GM23338 (cell line): Measurements from ENCODE around the gene IQSEC3. TPM values are rescaled to one million over a fixed set of nuclear protein-coding genes. Genes with fewer than 3 reads are reported as not detected.

Experiments used
- ATAC-seq: fragments of 200-7000 bp; cut with Tn5 transposase; 3 replicates; pipeline ENCODE4 v1.9.1; 2020
- DNase-seq: peaks from one replicate; pipeline ENCODE4 v3.0.0-alpha.2; 2015; ENCODE audit warnings: low spot score
- H2AFZ ChIP-seq: fragments of 200-600 bp; sonication (generic); 2 replicates; pipeline ENCODE4 v1.8.0; 2016; ENCODE audit warnings: antibody characterized with exemption, mild to moderate bottlenecking, moderate library complexity
- H3F3A ChIP-seq: fragments of 200-600 bp; sonication (generic); replicated peaks from 2 replicates; pipeline ENCODE4 v1.8.0; 2017; ENCODE audit warnings: antibody characterized with exemption, mixed run types, low read depth
- H3K27ac ChIP-seq: fragments of 200-600 bp; sonication (generic); 2 replicates; pipeline ENCODE4 v1.6.1; 2016; ENCODE audit warnings: low read depth
- H3K27me3 ChIP-seq: fragments of 200-600 bp; sonication (generic); 2 replicates; pipeline ENCODE4 v1.8.0; 2016; ENCODE audit warnings: mild to moderate bottlenecking, mixed run types, moderate library complexity; ENCODE audit not compliant: insufficient read depth
- H3K36me3 ChIP-seq: fragments of 200-600 bp; sonication (generic); 2 replicates; pipeline ENCODE4 v1.8.0; 2016; ENCODE audit warnings: mild to moderate bottlenecking; ENCODE audit not compliant: insufficient read depth
- H3K4me1 ChIP-seq: fragments of 200-600 bp; sonication (generic); 2 replicates; pipeline ENCODE4 v1.8.0; 2016; ENCODE audit warnings: mild to moderate bottlenecking, moderate library complexity; ENCODE audit not compliant: insufficient read depth
- H3K4me2 ChIP-seq: fragments of 200-600 bp; sonication (generic); 2 replicates; pipeline ENCODE4 v1.7.1; 2017; ENCODE audit warnings: mixed run types
- H3K4me3 ChIP-seq: fragments of 200-600 bp; sonication (generic); 2 replicates; pipeline ENCODE4 v1.6.1; 2016; ENCODE audit warnings: mixed run types
- H3K79me2 ChIP-seq: fragments of 200-600 bp; sonication (generic); replicated peaks from 2 replicates; pipeline ENCODE4 v1.8.0; 2017; ENCODE audit warnings: mild to moderate bottlenecking; ENCODE audit not compliant: insufficient read depth
- H3K9me2 ChIP-seq: fragments of 200-600 bp; sonication (generic); 2 replicates; pipeline ENCODE4 v1.8.0; 2017; ENCODE audit not compliant: insufficient read depth
- H4K20me1 ChIP-seq: fragments of 200-600 bp; sonication (generic); replicated peaks from 2 replicates; pipeline ENCODE4 v1.8.0; 2017; ENCODE audit warnings: mild to moderate bottlenecking; ENCODE audit not compliant: insufficient read depth
- H3K27ac Mint-ChIP-seq: 2 replicates; pipeline ENCODE4 v1.8.0; 2020; ENCODE audit warnings: inconsistent platforms, mild to moderate bottlenecking, moderate library complexity, mixed read lengths
- H3K27me3 Mint-ChIP-seq: 3 replicates; pipeline ENCODE4 v1.8.0; 2022; ENCODE audit warnings: low read depth, mild to moderate bottlenecking, moderate library complexity, mixed read lengths, inconsistent platforms; ENCODE audit not compliant: insufficient read depth, poor library complexity
- H3K36me3 Mint-ChIP-seq: 3 replicates; pipeline ENCODE4 v1.8.0; 2021; ENCODE audit warnings: low read depth, mild to moderate bottlenecking, inconsistent platforms, moderate library complexity, mixed read lengths
- H3K4me1 Mint-ChIP-seq: 3 replicates; pipeline ENCODE4 v1.8.0; 2020; ENCODE audit warnings: mild to moderate bottlenecking, inconsistent platforms, mixed read lengths
- H3K4me3 Mint-ChIP-seq: 3 replicates; pipeline ENCODE4 v1.8.0; 2021; ENCODE audit warnings: moderate library complexity, mild to moderate bottlenecking, inconsistent platforms, mixed read lengths
- H3K9me3 Mint-ChIP-seq: 3 replicates; pipeline ENCODE4 v1.8.0; 2020; ENCODE audit warnings: moderate library complexity, mild to moderate bottlenecking, inconsistent platforms, mixed read lengths
- CREB1 ChIP-seq: fragments of 250-450 bp; sonication (Bioruptor Pico); IDR thresholded peaks from 2 replicates; pipeline ENCODE4 v1.5.0; 2020; ENCODE audit warnings: low read depth, mild to moderate bottlenecking, moderate library complexity
- CTCF ChIP-seq, 2 experiments: fragments of 200-600 bp in 1 of 2; sonication (generic) in 1 of 2; conservative IDR thresholded peaks; 2 replicates each; pipeline versions ENCODE4 v1.5.1 to v1.6.1; 2016 to 2017; ENCODE audit warnings: antibody characterized with exemption in 2 of 2, low read depth in 2 of 2, mild to moderate bottlenecking in 2 of 2, moderate library complexity in 1 of 2
- ETS1 ChIP-seq: IDR thresholded peaks from 2 replicates; pipeline ENCODE4 v1.6.1; 2016; ENCODE audit warnings: antibody characterized with exemption
- EZH2 ChIP-seq: fragments of 200-600 bp; sonication (generic); IDR thresholded peaks from one replicate; pipeline ENCODE4 v1.8.0; 2017; ENCODE audit warnings: antibody characterized with exemption, mild to moderate bottlenecking, low read depth; ENCODE audit not compliant: unreplicated experiment
- EZH2phosphoT487 ChIP-seq: fragments of 200-600 bp; sonication (generic); IDR thresholded peaks from one replicate; pipeline ENCODE4 v1.8.1; 2018; ENCODE audit warnings: antibody characterized with exemption; ENCODE audit not compliant: unreplicated experiment
- JUNB ChIP-seq: IDR thresholded peaks from one replicate; pipeline ENCODE4 v1.6.1; 2016; ENCODE audit warnings: antibody characterized with exemption; ENCODE audit not compliant: unreplicated experiment
- NANOG ChIP-seq: IDR thresholded peaks from 2 replicates; pipeline ENCODE4 v1.6.1; 2016; ENCODE audit warnings: antibody characterized with exemption, borderline replicate concordance
- POLR2AphosphoS5 ChIP-seq: IDR thresholded peaks from 2 replicates; pipeline ENCODE4 v1.6.1; 2016; ENCODE audit warnings: antibody characterized with exemption, low read depth
- REST ChIP-seq: IDR thresholded peaks from one replicate; pipeline ENCODE4 v1.6.1; 2018; ENCODE audit warnings: antibody characterized with exemption; ENCODE audit not compliant: unreplicated experiment
- STAT1 ChIP-seq: IDR thresholded peaks from one replicate; pipeline ENCODE4 v1.6.1; 2016; ENCODE audit warnings: antibody characterized with exemption; ENCODE audit not compliant: unreplicated experiment
- ZNF114 ChIP-seq: fragments of 250-450 bp; sonication (Bioruptor Pico); IDR thresholded peaks from 2 replicates; pipeline ENCODE4 v1.5.0; 2020; ENCODE audit warnings: mild to moderate bottlenecking, moderate library complexity
- ZNF331 ChIP-seq: fragments of 250-450 bp; sonication (Bioruptor Pico); IDR thresholded peaks from 2 replicates; pipeline ENCODE4 v1.5.0; 2020; ENCODE audit warnings: low read depth, mild to moderate bottlenecking, moderate library complexity
- ZNF462 ChIP-seq: fragments of 250-450 bp; sonication (Bioruptor Pico); IDR thresholded peaks from 2 replicates; pipeline ENCODE4 v1.5.0; 2020; ENCODE audit warnings: mild to moderate bottlenecking, moderate library complexity
- polyA plus RNA-seq: library from polyadenylated mRNA; unstranded; fragments of >200 nt; fragmentation: Nextera tagmentation; extraction: Ambion mirVana; gene quantifications from 2 replicates; pipeline ENCODE4 v1.2.1, GENCODE V29; 2016
- total RNA-seq: library from RNA; depleted of rRNA; stranded (reverse); fragments of >200 nt; shearing (Covaris generic); gene quantifications from 2 replicates; pipeline ENCODE4 v1.2.3, GENCODE V29; 2014

The IQSEC3 gene
- total and polyA plus RNA-seq, 2 experiments from 2014 or later = 2.1 to 3.6 TPM

- Histone ChIP-seq H3F3A (no peaks in the 10 kb centered on the region), H3K79me2 (no peaks in the 10 kb centered on the region), H3K4me2 (no peak overlapping the region), H3K27me3 (no peaks in the 10 kb centered on the region), H3K27ac (no peak overlapping the region), H2AFZ (no peak overlapping the region), H4K20me1 (no peaks in the 10 kb centered on the region), H3K4me1 (no peaks in the 10 kb centered on the region; the same call in 1 of the 2 replicates), H3K4me3 (no peak overlapping the region), H3K36me3 (no peaks in the 10 kb centered on the region; the same call in 1 of the 2 replicates), H3K9me2 (no peaks in the 10 kb centered on the region)
- Mint-ChIP-seq H3K36me3 (no peaks in the 10 kb centered on the region; the same call in 2 of the 3 replicates), H3K4me1 (peaks cover 32% of the 10 kb centered on the region), H3K27ac (no peak overlapping the region), H3K9me3 (no peaks in the 10 kb centered on the region), H3K4me3 (no peak overlapping the region), H3K27me3 (peaks cover 9% of the 10 kb centered on the region)
- DNase-seq (no peak), ATAC-seq (peak; percentile 14)
- TF ChIP-seq ZNF114 (CRISPR knock-in tag) = no peak
- TF ChIP-seq REST = no peak
- no peak for TF ChIP-seq EZH2phosphoT487
- no peak for TF ChIP-seq CREB1
- no peak for TF ChIP-seq ZNF462 (CRISPR knock-in tag)
- TF ChIP-seq NANOG = no peak
- TF ChIP-seq POLR2AphosphoS5 = no peak
- no peak for TF ChIP-seq ETS1
- TF ChIP-seq EZH2 = no peak
- TF ChIP-seq ZNF331 = no peak
- TF ChIP-seq JUNB = no peak
- TF ChIP-seq STAT1 = no peak
- no peak for TF ChIP-seq CTCF (conservative IDR thresholded peaks at IDR 0.05; ENCODE audit: low read depth in 2 of 2)
These were observed 112.7 kb downstream of the IQSEC3 start for GRCh38 chr12:179131-179884.
